HG03432 (cell line): ENCODE results near the gene FGGY.

Source experiments
- ATAC-seq: cut with Tn5 transposase; IDR thresholded peaks from one replicate; pipeline ENCODE4 v1.9.1; 2021; ENCODE audit warnings: mild to moderate bottlenecking, moderate library complexity; ENCODE audit not compliant: unreplicated experiment

The FGGY gene

DNA sequence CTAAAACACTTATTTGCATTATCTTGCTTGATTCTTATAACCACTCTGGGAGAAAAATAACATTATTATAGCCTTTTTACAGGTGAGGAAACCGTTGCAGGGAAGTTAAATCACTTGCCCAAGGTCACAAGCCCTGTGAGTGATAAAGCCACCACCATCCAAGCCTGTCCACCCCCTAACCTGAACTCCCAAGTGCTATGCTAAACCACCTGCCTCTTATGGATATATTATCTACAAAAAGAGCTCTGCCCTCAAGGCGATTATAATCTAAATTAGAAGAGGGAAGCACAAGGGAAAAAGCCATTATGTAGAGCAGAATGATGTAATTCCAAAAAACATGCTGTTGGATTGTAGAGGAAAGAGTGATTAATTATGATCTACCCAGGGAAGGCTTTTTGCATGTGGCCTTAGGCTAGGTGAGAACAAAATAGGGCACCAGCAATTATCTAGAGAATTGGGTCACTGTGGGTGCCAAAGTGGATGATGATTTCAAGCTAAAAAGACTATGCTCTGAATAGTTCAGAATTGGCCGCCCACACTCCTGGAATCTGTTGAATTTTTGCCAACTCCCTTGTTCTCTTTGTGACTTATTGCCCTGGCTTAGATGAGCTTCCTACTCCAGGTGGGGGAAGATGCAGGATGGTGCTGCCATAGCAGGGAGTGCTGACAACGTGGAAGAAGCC is 205.3 kb downstream of the FGGY start:
- no peak for ATAC-seq

DNA sequence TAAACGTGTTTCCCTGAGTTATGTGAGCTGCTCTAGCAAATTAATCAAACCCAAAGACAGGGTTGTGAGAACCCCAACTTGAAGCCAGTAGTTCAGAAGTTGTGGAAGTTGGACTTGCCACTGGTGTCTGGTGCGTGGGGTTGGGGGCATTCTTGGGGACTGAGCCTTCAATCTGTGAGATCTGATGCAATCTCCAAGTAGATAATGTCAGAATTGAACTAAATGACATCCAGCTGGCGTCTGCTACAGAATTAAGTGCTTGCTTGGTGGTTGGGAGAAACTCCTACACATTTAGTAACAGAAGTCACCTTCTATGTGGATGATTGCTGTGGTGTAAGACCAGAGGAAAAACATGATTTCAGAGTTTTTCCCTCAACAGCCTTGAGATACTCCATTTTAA is 207.4 kb downstream of the FGGY start:
- ATAC-seq: no peak

DNA sequence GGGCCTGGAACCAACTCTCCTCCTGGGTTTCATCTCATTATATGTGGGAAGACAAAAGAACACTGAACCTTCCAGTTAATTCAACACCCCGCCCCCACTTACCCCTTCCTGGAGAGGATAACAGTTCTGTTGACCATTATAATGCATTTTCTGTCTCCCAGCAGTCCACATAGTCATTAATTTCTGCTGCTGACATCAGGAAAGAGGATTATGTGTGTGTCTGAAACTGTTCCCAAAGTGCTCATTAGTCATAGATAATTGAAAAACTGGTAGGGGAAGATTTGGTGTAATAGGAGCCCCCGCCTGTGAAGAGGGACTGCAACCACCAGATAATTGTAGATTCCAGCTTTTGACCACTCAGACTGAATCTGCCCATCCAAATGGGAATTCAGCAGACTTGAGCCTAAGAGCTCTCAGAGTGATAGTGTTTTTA is 208.7 kb downstream of the FGGY start:
- no peak for ATAC-seq

DNA sequence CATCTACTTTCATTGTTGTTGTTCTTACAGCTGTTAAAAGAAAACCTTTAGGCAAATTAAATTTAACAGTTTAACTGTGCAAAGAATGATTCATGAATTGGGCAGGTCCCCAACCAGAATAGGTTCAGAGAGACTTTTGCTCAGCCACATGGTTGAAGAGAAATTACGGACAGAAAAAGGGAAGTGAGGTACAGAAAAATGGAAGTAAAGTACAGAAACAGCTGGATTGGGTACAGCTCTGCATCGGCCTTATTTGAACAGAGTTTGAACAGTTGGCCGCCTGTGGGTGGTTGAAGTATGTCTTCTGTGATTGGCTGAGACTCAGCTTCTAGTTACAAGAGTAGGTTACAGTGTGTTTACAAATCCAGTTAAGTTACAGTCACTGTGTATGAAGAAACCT is 210.1 kb downstream of the FGGY start:
- peak; percentile 89 for ATAC-seq

DNA sequence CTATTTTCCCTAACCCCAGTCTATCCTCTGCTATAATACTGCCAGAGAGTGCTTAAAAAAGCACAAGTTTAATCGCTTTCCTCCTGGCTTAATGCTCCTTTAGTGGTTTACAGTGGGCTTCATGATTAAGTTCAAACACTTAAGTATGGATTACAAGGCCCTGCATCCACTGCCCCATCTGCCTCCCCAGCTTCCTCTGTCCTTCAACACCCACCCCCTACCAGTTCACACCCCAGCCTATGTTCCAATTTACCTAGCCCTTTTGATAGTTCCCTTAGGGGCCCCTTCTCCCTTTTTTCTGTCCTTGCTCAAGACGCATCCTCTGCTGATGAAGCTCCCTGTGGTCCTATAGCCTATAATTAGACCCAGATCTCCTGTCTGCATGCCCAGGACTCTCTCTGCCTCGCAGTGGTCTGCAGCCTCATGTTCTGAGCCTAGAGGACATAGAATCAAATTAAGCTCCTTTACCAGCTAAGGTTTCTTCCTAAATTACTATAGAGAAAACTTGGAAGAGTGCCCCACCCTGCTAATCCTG is 212.5 kb downstream of the FGGY start:
- ATAC-seq: no peak

DNA sequence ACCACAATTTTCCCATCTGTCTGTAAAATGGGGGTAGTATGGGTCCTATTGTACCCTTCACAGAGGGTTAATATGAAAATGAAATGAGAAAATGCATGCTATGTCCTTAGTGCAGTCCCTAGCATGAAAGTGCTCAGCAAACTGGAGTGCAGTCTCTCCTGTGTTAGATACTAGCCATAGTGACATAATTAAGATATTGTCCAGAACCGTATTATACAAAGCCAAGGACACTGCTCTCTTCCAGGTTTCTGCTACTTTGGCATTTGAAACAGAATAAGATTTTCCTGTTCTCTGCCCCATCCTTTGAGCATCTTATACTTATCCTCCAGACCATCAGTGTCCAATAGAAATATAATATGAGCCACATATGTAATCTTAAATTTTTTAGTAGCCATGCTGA is 213.4 kb downstream of the FGGY start:
- ATAC-seq: no peak

DNA sequence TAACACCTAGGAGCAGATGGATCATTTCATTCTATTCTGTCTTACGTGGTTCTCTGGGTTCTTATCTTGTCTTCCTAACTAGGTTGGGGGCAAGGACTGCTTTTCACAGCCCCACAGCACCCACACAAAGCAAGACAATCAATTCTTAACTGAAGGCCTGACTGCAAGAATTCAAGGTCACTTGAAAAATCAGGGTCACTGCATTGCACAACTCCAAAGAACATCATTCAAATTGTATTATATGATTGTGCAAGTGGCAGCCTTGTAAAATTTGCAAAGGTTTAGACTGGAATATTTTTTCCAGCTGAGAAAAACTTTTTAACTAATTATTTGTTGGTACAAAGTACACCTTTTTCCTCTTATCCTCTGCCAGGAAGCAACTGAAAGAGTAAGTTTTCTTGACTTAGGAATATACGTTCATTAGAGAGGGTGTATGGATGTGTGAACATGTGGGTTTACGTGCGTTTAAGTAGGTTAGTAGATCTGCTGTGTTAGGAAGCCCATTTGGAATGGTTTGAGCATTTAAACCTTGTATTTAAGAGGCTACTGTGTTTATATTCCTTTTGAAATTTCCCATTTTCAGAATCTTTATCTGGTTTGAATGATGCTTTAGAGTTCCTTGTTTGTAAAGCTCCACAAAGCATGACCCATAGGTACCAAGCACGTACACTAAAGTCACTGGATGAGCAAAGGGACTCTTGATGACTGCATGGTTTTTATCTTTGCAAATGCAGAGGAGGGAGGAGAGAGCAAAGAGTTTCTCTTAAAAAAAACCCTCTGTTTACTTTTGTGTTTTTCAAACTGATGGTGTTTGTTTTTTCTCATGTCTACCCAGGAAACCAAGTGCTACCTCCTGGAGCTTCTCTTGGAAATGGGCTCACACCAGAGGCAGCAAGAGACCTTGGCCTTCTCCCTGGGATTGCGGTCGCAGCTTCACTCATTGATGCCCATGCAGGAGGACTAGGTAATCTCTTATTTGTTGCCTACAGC is 214.9 kb downstream of the FGGY start:
- ATAC-seq: no peak

DNA sequence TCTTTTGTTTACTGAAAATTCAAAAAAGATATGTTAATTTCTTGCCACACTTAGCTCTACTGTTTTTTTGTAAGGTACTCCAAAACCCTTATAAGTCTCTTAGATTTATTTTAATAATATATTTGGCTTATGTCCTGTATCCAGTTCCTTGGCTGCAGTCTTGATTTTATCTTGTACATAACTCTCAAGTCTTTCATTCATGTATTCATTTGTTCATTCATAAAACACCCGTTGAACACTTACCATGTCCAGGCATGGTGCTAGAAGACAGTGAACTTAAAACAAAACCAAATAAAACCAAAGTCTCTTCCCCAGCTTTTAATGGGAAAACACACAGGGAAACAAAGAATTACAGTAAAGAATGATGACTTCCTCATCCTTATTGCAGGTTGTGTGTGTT is 215.8 kb downstream of the FGGY start:
- ATAC-seq: no peak

DNA sequence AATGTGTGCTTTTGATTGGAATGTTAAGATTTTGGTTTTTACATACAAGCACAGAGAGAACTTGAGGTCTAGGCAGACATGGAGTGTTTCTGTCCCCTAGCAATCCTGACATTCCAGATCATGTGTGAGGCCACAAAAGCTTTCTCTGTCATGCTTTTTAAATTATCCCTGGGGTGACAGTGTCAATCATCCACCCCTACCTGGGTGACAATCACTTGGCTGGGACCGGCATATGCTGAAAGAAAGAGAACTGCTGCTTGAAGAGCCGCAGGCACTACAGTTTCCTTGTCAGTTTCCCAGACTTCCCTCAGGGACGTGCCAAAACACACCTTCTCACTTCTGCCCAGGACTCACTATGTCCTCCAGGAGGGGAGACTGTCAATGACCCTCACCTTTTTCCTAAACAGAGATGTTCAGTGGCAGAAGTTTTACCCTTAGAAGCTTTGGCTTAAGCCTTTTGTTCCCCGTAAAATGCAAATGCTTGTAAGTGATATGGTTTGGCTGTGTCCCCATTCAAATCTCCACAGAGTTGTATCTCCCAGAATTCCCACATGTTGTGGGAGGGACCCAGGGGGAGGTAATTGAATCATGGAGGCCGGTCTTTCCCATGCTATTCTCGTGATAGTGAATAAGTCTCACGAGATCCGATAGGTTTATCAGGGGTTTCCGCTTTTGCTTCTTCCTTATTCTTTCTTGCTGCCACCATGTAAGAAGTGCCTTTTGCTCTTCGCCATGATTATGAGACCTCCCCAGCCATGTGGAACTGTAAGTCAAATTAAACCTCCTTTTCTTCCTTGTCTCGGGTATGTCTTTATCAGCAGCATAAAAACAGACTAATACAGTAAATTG is 217.4 kb downstream of the FGGY start:
- ATAC-seq: no peak

DNA sequence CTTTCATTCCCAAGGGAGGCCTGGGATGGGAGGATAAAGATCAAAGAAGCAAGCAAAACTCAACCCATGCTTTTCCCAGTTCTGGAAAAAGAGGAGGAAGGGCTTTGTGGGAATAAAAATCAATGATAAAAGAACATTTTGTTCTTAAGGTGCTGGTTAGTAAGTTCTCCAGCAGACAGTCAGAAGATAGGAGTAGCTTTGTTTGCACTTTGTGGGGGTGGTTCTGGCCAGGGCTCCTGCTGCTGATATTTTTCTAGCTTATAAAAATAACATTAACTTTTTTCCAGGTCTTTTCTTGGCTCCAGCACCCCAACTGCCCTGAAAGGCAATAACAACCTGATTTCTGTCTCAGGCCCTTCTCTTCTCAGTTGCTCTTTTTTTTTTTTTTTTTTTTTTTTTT is 220.0 kb downstream of the FGGY start:
- no peak for ATAC-seq

DNA sequence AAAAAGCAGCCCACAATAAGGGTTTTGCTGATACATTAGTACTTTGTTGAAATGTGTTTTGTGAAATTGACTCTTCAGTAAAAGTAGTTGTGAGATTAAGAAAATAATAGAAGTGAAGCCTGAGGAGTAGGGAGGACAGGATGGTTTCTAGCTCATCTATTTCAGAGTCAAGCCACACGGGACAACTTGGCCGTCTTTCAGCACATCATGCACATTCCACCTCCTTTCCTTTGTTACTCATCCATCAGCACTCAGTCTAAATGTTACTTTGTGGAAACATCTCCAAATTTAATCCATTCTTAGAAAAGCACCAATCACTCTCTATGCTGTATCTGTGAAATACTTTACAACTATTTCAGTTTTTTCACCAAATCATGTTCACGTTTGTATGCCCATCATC is 223.3 kb downstream of the FGGY start:
- ATAC-seq: no peak

DNA sequence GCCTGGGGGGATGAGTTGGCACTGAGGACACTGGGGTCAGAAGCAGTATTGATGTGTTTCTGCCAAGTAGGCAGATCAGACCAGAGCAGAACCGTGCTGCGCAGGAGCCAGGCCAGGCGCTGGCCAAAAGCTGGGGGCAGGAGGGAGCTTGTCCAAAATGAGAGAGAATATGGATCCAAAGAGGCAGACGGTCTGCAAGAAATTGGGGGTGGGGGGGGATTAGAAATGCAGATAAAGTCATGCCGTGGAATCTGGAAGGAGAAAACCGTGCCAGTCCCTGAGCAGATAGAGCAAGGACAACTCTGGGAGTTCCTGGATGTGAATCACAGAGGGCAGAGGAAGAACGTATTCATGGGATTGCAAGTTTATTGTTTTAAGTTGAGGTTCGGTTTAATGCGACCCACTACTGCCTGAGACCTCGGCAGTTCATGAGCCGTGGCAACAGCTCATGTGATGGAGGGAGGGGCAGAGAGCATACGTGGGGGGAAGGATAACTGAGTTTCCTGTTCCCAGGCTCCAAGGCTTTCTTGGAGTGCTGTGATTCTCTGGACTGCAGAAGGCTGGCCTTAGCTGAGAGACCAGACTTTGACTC is 224.0 kb downstream of the FGGY start:
- no peak for ATAC-seq

DNA sequence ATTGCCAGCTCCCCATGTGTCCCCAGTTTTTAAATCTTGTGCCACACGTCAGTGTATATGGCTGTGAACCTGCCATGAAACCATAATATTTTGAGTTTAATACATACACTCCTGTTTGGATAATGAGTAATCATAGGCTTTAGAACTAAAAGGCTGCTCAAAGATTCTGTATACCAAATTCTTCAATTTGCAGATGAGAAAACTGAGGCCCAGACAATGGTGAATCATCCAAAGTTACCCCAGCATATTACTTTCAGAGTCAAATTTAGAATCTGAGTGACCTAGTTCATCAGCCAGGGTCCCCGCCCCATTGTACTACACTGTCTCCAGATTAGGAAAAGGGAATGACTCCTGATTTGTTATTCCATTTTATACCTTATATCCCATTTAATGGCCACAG is 224.6 kb downstream of the FGGY start:
- ATAC-seq: no peak

DNA sequence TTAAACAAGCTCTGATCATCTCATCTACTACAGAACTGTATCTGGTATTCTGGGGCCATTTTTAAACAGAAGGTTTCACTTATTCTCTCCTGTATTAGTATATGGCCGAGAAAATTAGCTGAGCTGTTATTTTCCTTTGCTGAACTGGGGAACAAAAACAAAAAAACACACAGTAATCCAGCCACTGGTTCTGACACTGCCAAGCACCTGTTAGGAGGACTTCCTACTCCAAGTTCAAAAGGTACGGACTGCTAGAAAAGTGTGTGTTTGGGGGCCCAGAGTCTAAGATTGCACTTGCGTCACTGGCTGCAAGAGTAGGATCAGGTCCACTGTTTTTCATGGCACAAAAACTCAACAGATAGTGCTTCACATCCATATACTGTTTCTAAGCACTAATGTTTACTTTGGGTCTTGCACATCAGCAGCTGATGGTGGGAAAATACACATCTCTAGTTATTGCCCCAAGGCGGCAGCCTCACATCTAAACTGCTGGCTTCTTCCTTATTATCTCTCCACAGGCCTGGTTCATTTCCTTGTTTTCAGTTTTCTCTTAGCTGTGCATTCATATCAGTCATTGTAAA is 226.1 kb downstream of the FGGY start:
- no peak for ATAC-seq

DNA sequence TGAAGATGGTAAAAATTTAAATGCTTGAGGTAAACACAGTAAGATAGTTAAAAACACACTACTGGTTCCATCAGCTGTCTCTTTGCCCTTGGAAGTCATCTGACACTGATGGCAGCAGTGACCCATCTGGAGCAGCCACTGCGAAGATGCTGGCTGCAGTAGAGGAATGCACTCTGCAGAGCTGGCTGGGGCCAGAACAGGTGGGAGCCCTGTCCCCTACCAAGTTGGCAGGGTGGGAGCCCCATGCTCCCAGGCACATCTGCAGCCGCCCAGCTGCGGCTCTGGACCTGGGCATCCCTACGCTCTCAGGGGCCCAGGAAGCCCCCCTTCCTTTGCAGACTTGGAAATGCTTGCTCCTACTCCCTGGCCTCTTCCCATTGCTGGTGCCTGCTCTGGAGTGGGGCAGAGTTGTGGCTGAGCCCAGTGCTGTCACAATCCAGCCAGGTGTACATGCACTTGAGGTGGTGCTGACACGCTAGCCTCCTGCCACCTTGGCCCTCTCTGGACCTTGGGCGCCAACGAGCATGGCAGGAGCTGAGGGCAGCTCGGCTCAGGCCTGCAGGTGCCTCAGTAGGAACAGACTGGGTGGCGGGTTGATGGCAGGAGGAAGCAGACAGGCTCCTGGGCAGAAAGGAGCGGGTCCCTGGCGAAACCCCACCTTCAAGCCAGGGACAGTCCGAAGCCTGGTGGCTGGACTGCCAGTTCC is 227.0 kb downstream of the FGGY start:
- ATAC-seq: no peak

DNA sequence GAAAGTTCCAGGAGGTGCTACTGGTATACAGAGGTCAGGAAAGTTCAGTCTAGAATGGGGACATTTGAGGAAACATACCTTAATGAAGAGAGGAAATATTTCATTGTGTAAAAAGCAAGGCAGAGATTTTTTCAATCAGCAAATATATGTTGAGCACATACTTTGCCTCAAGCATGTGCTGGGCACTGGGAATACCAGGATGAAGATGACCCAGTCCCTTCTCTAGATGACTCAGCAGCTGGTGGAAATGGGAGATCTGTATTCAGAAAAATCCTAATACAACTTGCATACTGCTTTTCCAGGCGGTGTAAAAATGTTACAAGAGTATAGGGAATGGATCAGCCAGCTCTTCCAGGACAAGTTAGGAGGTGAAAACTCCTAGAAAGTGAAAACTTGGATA is 229.3 kb downstream of the FGGY start:
- ATAC-seq: no peak

DNA sequence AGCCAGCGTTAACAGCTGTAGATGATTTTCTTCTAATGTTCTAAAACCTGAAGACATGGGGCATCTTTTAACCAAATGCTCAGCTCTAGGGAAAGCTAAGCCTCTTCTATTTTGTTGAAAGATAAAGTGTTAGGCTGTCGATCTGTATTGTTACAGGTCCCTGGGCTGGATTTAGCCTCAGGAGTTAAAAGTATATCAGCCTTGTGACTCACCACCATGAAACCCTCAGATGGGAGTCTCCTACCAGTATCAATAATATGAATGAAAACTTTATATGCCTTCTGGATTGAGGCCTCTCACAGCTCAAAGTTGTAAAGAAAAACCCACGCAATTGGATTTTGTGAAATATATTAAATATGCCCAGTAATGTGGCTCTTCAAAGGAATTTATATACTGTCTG is 231.6 kb downstream of the FGGY start:
- ATAC-seq: no peak

DNA sequence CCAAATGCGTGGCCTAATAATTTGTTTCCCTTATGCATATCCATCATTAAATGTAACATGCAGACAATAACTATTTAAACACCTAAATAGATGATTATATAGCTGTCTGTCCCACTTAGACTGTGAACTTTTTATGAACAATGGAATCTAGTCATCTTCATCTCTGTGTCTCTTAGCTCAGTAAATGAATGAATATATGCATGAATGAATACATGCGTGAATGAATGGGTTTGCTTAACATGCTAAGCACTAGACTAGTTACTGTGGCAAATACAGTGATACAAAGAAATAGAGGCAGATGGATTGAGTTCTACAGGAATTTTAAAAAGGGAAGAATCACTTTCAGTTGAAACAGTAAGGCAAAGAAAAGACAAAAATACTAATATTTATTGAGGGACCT is 232.0 kb downstream of the FGGY start:
- no peak for ATAC-seq

DNA sequence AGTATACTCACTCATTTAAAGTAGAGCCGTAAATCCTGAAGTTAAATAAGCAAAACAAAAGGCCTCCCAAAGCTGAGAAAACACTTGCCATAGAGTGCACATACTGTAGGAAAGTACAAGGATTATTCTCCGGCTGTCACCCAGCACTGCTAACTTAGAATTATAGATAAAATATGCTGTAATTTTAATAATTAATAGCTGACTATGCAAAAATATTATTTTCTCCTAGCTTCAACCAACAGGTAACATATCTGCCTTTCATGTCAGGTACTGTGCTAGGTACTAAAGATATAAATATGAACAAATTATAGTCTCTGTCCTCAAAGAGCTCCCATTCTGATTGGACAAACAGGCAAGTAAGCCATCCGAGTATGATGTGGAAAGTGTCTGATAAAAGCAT is 233.2 kb downstream of the FGGY start:
- ATAC-seq: no peak

DNA sequence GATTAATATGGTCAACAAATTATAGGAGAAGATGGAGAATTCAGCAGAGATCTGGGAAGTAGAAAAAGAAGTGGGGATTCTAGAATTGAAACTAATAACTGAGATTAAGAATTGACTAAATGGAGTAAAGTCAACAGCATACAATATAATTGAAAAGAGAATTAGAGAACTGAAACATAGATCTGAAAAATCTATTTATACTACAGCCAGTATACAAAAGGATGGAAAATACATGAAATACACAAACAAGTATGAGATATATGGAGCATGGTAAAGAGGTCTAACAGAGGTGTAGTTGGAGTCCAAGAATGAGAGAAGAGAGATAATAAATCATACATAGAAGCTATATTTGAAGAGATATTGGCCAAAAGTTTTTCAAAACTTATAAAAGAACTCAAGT is 235.2 kb downstream of the FGGY start:
- no peak for ATAC-seq
